ENCODE results near the gene DIDO1.

Gene DIDO1

GRCh38 chr20:62926229-62927127, at the start of gene DIDO1:
Gene DIDO1, minus strand, starts transcription at chr20:62926505.
- peak; percentile 94 for DNase-seq

GRCh38 chr20:62975251-62975760, 49.0 kb upstream of the DIDO1 start:
- DNase-seq = no peak

DNA sequence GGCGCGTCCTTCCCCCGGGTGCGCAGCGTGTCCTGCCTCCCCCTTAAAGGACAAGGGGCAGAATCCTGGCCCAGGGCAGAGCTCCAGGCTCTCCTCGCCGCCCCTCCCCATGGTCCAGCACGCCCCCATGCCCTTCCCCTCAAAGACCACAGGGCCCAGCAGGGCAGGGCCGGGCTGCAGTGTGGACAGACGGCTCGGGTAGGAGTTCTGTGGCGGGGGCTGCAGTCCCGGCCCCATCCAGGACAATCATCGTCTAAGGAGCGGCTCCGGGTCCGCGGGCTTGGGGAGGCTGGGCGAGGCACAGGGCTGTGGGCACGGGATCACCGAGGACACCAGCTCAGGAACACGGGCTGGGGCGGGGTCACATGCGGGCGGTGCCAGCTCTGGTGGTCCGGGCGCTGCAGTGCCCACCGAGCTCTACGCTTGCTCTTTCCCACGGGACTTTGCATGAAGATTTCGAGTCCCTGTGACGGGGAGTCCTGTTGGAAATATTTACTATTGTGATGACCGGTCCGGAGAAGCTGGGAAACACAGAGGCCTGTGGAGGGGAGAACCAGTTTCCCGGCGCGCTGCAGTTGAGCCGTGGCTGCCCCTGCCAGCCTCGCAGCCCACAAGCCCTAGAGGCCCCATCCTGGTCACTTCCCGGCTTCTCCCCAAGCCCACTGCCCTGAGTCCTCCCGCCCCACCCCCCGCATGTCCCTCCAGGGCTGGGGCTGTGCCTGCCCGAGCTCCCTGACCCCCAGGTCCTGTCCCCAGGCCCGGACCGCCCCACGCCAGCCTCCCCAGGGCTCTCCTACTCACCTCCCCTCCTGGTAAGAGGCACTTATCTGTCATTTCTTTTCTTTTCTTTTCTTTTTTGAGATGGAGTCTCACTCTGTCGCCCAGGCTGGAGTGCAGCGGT, 46.8 kb upstream of the DIDO1 start:
- DNase-seq = no peak

DNA sequence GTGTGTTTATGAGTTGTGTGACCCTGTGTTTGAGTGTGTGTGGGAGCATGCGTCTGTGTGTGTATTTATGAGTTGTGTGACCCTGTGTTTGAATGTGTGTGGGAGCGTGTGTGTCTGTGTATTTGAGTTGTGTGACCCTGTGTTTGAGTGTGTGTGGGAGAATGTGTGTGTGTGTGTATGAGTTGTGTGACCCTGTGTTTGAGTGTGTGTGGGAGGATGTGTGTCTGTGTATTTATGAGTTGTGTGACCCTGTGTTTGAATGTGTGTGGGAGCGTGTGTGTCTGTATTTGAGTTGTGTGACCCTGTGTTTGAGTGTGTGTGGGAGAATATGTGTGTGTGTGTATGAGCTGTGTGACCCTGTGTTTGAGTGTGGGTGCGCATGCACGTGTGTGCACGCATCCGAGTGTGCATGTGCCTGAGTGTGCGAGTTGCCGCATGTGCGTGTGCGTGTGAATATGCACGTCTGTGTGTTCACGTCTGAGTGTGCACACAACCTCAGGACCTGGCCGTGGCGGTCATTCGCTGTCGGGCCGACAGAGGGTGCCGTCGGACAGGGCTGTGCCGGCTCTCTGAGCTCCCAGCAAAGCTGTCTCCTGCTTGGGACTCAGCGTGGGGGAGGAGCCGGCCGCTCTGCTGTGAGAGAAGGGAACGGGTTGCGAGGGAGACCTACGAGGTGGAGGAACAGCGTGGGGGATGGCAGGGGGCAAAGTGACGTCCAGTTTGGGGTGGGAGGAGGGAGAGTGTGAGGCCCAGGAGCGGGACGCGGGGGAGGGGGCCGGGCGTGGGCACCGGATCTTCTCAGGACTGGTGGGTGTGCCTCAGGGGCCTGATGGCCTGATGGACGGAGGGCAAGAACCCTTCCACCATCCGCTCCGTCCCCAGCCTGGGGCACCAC, 45.9 kb upstream of the DIDO1 start:
- DNase-seq = peak; percentile 94

DNA sequence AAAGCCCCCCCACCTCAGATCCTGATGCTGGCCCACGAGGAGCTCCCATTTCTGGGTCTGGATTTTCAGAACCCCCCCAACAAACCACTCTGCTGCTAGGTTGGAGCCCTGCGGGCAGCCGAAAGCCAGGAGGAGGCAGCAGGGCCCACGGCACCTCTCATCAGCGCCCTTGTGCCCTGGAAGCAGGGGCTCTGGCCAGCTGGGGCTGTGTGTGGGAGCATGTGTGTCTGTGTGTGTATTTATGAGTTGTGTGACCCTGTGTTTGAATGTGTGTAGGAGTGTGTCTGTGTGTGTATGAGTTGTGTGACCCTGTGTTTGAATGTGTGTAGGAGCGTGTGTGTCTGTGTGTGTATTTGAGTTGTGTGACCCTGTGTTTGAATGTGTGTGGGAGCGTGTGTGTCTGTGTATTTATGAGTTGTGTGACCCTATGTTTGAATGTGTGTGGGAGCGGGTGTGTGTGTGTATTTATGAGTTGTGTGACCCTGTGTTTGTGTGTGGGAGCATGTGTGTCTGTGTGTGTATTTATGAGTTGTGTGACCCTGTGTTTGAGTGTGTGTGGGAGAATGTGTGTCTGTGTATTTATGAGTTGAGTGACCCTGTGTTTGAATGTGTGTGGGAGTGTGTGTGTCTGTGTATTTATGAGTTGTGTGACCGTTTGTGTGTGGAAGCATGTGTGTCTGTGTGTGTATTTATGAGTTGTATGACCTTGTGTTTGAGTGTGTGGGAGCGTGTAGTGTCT, 45.1 kb upstream of the DIDO1 start:
- DNase-seq = no peak

DNA sequence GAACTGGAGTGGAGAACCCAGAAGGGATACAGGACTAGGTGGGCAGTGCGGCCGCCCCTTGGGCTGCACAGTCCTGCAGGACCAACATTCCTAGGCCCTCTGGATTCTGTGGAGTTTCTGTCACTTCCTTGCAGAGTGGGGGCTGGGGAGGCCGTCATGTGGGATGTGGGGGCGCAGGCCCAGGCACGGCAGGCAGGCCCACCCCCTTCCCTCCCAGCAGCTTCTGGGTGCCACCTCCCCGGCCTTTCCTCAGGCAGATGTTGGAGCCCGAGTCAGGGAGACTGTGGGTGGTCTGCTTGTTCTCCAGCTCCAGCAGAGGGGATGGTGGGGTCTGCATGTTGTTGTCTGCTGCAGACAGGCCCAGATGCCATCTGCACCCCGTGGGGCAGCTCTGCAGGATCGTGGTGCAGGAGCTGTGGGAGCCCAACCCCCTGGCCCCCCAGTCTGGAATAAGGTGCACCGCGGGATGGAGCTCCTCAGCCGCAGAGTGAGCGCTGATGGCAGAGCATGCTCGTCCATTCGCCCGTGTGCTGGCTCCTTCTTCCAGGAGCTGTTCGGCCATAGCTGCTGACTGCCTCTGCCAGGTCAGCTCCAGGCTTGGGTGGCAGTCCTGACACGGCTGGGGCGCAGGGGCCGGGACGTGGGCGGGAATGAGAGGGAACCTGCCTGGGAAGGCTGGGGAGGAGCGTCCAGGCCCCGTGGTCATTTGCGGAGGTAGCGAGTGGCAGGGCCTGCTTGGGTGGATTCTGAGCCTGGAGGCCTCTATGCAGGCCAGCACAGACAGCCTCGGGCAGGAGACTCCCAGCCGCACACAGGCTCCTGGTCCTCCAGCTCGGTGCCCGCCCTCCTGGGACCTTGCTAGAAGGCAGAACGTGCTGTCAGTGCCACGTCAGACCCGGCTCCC, 44.3 kb upstream of the DIDO1 start:
- no peak for DNase-seq

DNA sequence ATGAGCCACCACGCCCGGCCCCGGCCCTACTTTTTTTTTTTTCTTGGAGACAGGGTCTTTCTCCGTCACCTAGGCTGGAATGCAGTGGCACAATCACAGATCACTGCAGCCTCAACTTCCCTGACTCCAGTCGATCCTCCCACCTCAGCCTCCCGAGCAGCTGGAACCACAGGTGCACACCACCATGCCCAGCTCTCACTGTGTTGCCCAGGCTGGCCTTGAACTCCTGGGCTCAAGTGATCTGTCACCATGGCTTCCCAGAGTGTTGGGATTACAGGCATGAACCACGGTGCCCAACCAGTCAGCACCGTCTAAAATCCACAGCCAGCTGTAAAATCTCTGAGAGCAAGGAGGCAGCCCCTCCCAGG, 43.6 kb upstream of the DIDO1 start:
- no peak for DNase-seq

- no peak for DNase-seq
These were observed 43.0 kb upstream of the DIDO1 start for GRCh38 chr20:62969179-62969760.

DNA sequence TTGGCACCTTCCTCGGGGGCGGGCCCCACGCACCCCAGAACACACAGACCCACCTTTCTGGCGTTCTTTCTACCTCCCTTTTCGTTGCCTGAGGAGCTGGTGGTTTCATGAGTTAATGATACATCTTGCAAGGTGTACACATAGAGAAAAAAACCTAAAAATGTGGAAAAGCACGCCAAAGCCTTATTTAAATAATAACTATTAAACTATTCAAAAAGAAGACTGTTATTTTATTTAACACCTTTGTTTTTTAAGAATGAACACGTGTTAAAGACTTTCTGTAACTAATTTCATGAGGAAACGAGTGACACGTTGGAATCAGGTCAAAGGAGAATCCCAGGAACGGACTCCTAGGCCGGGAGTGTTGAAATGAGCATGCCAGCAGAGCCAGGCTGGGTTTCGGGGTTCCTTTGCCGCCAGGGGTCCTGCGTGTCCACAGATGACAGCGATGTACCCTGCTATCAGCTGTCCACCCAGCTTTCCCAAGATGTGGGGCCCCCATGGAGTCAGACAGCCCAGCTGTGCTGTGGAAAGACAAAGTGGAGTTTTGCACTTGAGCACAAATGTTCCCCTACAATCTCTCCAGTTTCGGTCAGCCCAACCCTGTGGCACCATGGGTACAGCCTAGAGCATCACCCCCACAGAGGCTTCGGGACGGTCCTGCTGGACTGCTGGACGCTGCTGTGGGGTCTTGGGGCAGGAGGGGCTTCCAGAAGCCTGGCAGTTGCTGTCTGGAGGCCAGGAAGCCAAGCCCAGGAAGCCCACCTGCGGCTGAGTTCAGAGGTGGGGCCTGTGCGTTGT, 42.3 kb upstream of the DIDO1 start:
- no peak for DNase-seq

- no peak for DNase-seq
These were observed 41.5 kb upstream of the DIDO1 start for GRCh38 chr20:62967628-62968351.

DNA sequence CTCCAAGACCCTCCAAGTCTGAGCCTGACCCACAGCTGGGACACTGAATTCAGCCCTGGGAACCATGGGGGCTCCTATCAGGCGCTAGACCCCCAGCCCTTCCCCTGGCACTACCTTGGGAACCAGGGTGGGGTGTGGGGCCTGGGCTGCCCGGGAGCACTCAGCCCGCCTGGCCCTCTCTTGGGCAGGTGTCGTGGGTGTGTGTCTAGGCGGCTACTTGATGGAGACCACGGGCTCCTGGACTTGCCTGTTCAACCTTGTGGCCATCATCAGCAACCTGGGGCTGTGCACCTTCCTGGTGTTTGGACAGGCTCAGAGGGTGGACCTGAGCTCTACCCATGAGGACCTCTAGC, 40.8 kb upstream of the DIDO1 start:
- no peak for DNase-seq

GRCh38 chr20:62966212-62967148, 40.2 kb upstream of the DIDO1 start:
- no peak for DNase-seq

DNA sequence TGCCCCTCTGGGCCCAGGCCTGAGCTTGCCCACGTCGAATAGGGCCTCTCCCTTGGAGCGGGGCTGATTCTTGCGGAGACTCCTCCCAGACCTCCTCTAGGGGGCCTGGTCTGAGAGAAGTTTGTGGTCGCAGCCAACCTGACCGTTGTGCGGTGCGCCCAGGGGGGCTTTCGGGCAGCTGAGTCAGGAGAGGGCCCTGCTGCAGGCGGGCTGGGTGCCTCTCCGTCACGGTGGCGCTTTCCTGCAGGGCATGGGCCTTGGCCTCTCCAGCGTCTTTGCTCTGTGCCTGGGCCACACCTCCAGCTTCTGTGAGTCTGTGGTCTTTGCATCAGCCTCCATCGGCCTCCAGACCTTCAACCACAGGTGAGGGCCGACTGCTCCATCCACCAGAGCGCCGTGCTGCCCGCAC, 39.1 kb upstream of the DIDO1 start:
- DNase-seq = no peak

DNA sequence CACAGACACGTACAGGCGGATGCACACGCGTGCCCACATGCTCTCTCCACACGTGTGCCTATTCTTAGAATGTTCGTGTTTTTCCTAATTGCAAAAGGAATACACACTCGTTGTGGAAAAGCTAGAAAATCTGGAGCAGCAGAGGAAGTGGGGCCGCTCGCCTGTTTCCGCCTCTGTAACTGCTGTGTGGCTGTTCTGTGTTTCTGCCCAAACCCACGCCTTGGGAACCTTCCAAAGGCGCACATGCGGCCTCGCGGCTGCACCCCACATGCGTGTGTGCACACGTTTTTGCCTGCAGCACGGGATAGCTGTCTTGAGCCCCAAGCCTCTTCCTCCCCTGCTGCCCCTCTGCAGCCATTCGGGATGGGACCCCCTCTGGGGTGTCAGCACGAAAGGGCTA, 38.4 kb upstream of the DIDO1 start:
- DNase-seq = no peak

DNA sequence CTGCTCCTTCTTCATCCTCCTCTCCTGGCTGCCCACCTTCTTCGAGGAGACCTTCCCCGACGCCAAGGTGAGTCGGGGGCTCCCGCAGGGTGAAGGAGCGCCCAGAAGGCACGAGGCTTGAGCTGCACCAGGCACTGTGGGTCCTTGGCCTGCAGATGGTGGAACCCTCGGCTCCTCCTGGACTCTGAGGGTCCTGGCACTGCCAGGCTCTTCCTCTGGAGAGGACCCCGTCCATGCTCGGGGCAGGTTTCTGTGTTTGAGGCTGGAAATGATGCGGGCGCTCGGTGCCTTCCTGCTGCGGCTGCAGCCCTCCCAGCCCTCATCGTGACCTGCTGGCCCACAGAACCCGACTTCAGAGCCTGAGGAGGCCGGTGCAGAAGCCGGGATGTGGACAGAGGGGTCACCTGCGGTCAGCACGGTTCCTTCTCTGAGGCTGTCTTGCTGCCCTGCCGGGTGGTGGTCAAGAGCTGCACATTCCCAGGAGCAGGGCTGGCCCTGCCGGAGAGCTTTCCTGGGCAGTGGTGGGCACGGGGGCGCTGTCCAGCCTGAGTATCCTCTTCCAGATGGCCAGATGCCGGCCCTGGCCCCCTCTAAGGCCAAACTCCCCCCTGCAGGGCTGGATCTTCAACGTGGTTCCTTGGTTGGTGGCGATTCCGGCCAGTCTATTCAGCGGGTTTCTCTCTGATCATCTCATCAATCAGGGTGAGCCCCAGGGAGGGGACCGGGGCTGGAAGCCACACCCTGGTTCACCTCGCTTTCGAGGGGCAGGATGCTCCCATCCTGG, 37.5 kb upstream of the DIDO1 start:
- DNase-seq = no peak

GRCh38 chr20:62962891-62963613, 36.7 kb upstream of the DIDO1 start:
- DNase-seq = no peak
